Hepatocyte (in vitro differentiated cells): ENCODE measurements around the gene DPF3. TPM values are rescaled to one million over a fixed set of nuclear protein-coding genes. Genes with fewer than 3 reads are reported as not detected.

Experiments
- DNase-seq: peaks from one replicate; pipeline ENCODE4 v3.0.0-alpha.2; 2016; ENCODE audit warnings: low spot score
- H2AFZ ChIP-seq: fragments of 200-600 bp; sonication (generic); 2 replicates; pipeline ENCODE4 v1.6.0; 2016; ENCODE audit warnings: antibody characterized with exemption, mild to moderate bottlenecking
- H3K27ac ChIP-seq: fragments of 200-600 bp; sonication (generic); 2 replicates; pipeline ENCODE4 v1.5.1; 2016; ENCODE audit warnings: mild to moderate bottlenecking
- H3K27me3 ChIP-seq: fragments of 200-600 bp; sonication (generic); 2 replicates; pipeline ENCODE4 v1.6.1; 2016
- H3K36me3 ChIP-seq: fragments of 200-600 bp; sonication (generic); replicated peaks from 2 replicates; pipeline ENCODE4 v1.5.1; 2016; ENCODE audit warnings: low read depth; ENCODE audit not compliant: insufficient read depth
- H3K4me1 ChIP-seq: fragments of 200-600 bp; sonication (generic); 2 replicates; pipeline ENCODE4 v1.5.1; 2016; ENCODE audit warnings: mild to moderate bottlenecking, moderate library complexity; ENCODE audit not compliant: insufficient read depth
- H3K4me2 ChIP-seq: fragments of 200-600 bp; sonication (generic); 2 replicates; pipeline ENCODE4 v1.6.0; 2016
- H3K4me3 ChIP-seq: fragments of 200-600 bp; sonication (generic); 2 replicates; pipeline ENCODE4 v1.5.1; 2016; ENCODE audit warnings: mild to moderate bottlenecking
- H3K79me2 ChIP-seq: fragments of 200-600 bp; sonication (generic); 2 replicates; pipeline ENCODE4 v1.6.0; 2017; ENCODE audit warnings: mild to moderate bottlenecking
- H3K9me2 ChIP-seq: fragments of 200-600 bp; sonication (generic); replicated peaks from 2 replicates; pipeline ENCODE4 v1.6.0; 2017; ENCODE audit warnings: mild to moderate bottlenecking; ENCODE audit not compliant: insufficient read depth
- H3K9me3 ChIP-seq: fragments of 200-600 bp; sonication (generic); 2 replicates; pipeline ENCODE4 v1.5.1; 2016; ENCODE audit warnings: low read depth, mild to moderate bottlenecking
- H4K20me1 ChIP-seq: fragments of 200-600 bp; sonication (generic); 2 replicates; pipeline ENCODE4 v1.6.0; 2016; ENCODE audit warnings: mild to moderate bottlenecking; ENCODE audit not compliant: insufficient read depth, poor library complexity, severe bottlenecking
- CTCF ChIP-seq: fragments of 200-600 bp; sonication (generic); IDR thresholded peaks from 2 replicates; pipeline ENCODE4 v1.5.1; 2016; ENCODE audit warnings: antibody characterized with exemption, mild to moderate bottlenecking; ENCODE audit not compliant: poor library complexity
- EZH2 ChIP-seq: fragments of 200-600 bp; sonication (generic); IDR thresholded peaks from 2 replicates; pipeline ENCODE4 v1.6.1; 2016; ENCODE audit warnings: antibody characterized with exemption, mild to moderate bottlenecking, borderline replicate concordance
- EZH2phosphoT487 ChIP-seq: fragments of 200-600 bp; sonication (generic); IDR thresholded peaks from one replicate; pipeline ENCODE4 v1.6.1; 2018; ENCODE audit warnings: antibody characterized with exemption, mild to moderate bottlenecking, low read depth, moderate library complexity; ENCODE audit not compliant: unreplicated experiment, severe bottlenecking
- WGBS: methylation state at CpG from one replicate; pipeline ENCODE4 v1.1.6; 2016; ENCODE audit warnings: low lambda C conversion rate; ENCODE audit errors: missing lambda C conversion rate; 5-methylcytosine and 5-hydroxymethylcytosine counted together
- polyA plus RNA-seq: library from polyadenylated mRNA; unstranded; fragments of >200 nt; fragmentation: Nextera tagmentation; extraction: Ambion mirVana; gene quantifications from 2 replicates; pipeline ENCODE4 v1.2.1, GENCODE V29; 2016
- total RNA-seq: library from RNA; depleted of rRNA; stranded (reverse); fragments of >200 nt; gene quantifications from 2 replicates; pipeline ENCODE4 v1.2.3, GENCODE V29; 2014

Gene DPF3
- total and polyA plus RNA-seq, 2 experiments from 2014 or later = 0.21 to 0.47 TPM

DNA sequence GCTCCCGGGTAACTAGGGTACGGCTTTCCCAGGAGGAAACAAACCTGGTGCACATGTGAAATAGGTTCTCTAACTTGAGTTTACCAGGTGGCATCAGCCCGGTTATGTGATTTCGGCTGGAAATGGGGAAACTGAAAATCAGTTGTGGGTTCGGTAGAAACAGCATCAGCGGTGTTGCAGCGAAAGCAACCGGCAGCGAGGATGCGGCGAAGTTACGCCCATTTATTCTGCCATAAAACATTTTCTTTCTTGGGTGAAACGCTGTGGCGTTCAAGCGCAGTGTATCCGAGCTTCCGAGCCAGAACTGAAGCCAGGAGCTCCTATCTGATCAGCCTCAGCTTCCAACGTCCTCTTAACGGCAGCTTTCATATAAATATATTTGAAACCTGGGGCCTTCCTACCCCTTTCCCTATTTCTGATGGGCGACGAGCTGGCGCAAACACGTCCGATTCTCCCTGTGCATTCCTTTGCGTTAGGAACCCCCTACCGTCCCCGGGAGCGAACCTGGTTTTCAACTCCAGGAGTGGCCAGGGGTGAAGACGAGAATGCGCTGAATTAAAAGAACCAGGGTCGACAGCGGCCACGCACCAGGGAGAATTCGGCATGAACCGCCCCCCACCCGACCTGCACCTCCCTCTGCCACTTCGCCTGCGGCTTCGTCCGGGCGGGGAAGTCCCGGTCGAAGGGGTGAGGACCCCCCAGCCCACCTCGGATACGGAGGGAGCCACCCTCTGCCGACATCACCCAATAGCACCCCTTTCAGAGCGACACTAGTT is 1.6 kb downstream of the DPF3 start:
- peak; percentile 14 for DNase-seq
- Histone ChIP-seq H3K79me2 (no peaks in the 10 kb centered on the region), H3K27me3 (peaks cover 64% of the 10 kb centered on the region), H3K4me1 (peaks cover 14% of the 10 kb centered on the region), H3K4me3 (peak overlapping the region; percentile 45), H3K4me2 (peak overlapping the region; percentile 99), H3K9me3 (no peaks in the 10 kb centered on the region), H3K9me2 (no peaks in the 10 kb centered on the region), H3K27ac (no peak overlapping the region), H2AFZ (peak overlapping the region; percentile 59), H3K36me3 (no peaks in the 10 kb centered on the region), H4K20me1 (no peaks in the 10 kb centered on the region)
- TF ChIP-seq EZH2phosphoT487 (peak; percentile 14), EZH2 (peak; percentile 86), CTCF (no peak)
- under 1% methylated on average over 47 of the region's 47 CpGs for WGBS

DNA sequence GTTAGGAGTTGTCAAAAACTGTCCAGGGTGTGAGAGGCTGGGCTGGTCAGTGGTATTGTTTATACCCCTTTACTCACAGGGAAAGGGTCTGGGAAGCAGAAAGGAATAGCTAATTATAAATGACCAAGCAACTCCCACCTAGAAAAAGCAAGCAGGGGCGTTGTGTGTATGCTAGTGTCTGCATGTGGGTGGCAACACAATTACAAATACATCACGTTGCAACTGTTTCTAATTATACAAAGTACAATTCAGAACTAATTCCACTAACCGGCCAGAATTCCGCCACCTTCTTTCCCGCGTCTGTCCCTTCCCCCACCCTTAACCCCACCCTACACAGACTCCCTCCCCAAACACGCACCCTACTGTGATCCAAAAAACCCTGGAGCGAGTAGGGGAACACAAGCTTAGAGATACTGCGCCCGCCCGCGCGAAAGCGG is 2.2 kb downstream of the DPF3 start:
- H3K79me2 ChIP-seq = no peaks in the 10 kb centered on the region
- H3K36me3 ChIP-seq = no peaks in the 10 kb centered on the region
- peaks cover 14% of the 10 kb centered on the region for H3K4me1 ChIP-seq
- H3K27me3 ChIP-seq = peaks cover 62% of the 10 kb centered on the region
- H2AFZ ChIP-seq = peak overlapping the region; percentile 59
- TF ChIP-seq EZH2phosphoT487 (peak; percentile 47), EZH2 (no peak)
- no peak for DNase-seq
- peak overlapping the region; percentile 45 for H3K4me3 ChIP-seq
- no peak overlapping the region for H3K27ac ChIP-seq
- H3K9me3 ChIP-seq = no peaks in the 10 kb centered on the region
- H4K20me1 ChIP-seq = no peaks in the 10 kb centered on the region
- peak overlapping the region; percentile 99 for H3K4me2 ChIP-seq
- under 1% methylated on average over 14 of the region's 14 CpGs for WGBS
- H3K9me2 ChIP-seq = no peaks in the 10 kb centered on the region

GRCh38 chr14:72889366-72889765 is 4.5 kb downstream of the DPF3 start:
- H3K27ac ChIP-seq = no peak overlapping the region
- H3K4me1 ChIP-seq = peaks cover 10% of the 10 kb centered on the region
- peaks cover 45% of the 10 kb centered on the region for H3K27me3 ChIP-seq
- no peaks in the 10 kb centered on the region for H4K20me1 ChIP-seq
- no peak for DNase-seq
- no peak overlapping the region for H3K4me3 ChIP-seq
- no peaks in the 10 kb centered on the region for H3K79me2 ChIP-seq
- 44% methylated on average over 5 of the region's 5 CpGs for WGBS
- no peaks in the 10 kb centered on the region for H3K9me3 ChIP-seq
- H3K36me3 ChIP-seq = no peaks in the 10 kb centered on the region
- no peak overlapping the region for H3K4me2 ChIP-seq
- H2AFZ ChIP-seq = no peak overlapping the region
- no peaks in the 10 kb centered on the region for H3K9me2 ChIP-seq
- peak; percentile 13 for TF ChIP-seq EZH2
- TF ChIP-seq CTCF = no peak
- TF ChIP-seq EZH2phosphoT487 = no peak

- H3K79me2 ChIP-seq = no peaks in the 10 kb centered on the region
- no peaks in the 10 kb centered on the region for H3K9me2 ChIP-seq
- H2AFZ ChIP-seq = no peak overlapping the region
- H3K27me3 ChIP-seq = peaks cover 45% of the 10 kb centered on the region
- no peak overlapping the region for H3K27ac ChIP-seq
- H4K20me1 ChIP-seq = no peaks in the 10 kb centered on the region
- H3K9me3 ChIP-seq = no peaks in the 10 kb centered on the region
- no peak overlapping the region for H3K4me3 ChIP-seq
- TF ChIP-seq EZH2phosphoT487 = no peak
- no peak for TF ChIP-seq CTCF
- no peak for TF ChIP-seq EZH2
- H3K4me2 ChIP-seq = no peak overlapping the region
- DNase-seq = no peak
- H3K36me3 ChIP-seq = no peaks in the 10 kb centered on the region
- 77% methylated on average over 2 of the region's 2 CpGs for WGBS
- peaks cover 10% of the 10 kb centered on the region for H3K4me1 ChIP-seq
These were observed 5.2 kb downstream of the DPF3 start for GRCh38 chr14:72888636-72889201.
